ENCODE data around the gene CYP21A2. TPM values are rescaled to one million over a fixed set of nuclear protein-coding genes. Genes with fewer than 3 reads are reported as not detected.

Gene CYP21A2
- total and polyA plus RNA-seq, 10 of the 15 experiments (the other 5 are each of a cell fraction or from before 2014, with no cell fraction given), result 0.04 to 0.92 (median 0.23) TPM; not detected in 7

DNA sequence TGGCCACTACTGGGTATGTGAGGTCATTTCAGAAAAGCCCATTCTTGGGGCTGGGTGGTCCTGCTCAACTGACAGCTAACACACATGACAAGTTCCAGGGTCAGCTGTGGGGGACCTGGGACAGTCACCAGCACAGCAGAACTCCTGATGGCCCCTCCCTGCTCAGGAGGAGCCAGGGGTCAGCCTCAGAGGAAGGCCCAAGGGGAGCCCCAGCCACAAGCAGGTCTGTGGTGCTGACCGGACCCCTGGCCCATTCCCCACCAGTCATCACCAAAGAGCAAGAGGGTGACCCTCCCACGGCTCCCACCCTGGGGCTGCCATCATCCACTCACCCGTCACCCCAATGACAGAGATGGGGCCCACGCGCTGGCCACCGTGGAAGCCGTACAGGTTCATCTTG is 18.0 kb downstream of the CYP21A2 start (continued):
- TF ChIP-seq, protein P1, sequence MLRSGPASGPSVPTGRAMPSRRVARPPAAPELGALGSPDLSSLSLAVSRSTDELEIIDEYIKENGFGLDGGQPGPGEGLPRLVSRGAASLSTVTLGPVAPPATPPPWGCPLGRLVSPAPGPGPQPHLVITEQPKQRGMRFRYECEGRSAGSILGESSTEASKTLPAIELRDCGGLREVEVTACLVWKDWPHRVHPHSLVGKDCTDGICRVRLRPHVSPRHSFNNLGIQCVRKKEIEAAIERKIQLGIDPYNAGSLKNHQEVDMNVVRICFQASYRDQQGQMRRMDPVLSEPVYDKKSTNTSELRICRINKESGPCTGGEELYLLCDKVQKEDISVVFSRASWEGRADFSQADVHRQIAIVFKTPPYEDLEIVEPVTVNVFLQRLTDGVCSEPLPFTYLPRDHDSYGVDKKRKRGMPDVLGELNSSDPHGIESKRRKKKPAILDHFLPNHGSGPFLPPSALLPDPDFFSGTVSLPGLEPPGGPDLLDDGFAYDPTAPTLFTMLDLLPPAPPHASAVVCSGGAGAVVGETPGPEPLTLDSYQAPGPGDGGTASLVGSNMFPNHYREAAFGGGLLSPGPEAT (IDR thresholded peaks at IDR 0.05; ENCODE audit: low read depth), result no peak
- no peak for TF ChIP-seq ZBED1 (IDR thresholded peaks at IDR 0.05; ENCODE audit: borderline replicate concordance)
- no peak for TF ChIP-seq ZZZ3 (IDR thresholded peaks at IDR 0.05; ENCODE audit: control insufficient read depth, insufficient read length, low read depth)
- no peak for TF ChIP-seq RFX5 (IDR thresholded peaks at IDR 0.05; ENCODE audit: low read depth, low read length)

DNA sequence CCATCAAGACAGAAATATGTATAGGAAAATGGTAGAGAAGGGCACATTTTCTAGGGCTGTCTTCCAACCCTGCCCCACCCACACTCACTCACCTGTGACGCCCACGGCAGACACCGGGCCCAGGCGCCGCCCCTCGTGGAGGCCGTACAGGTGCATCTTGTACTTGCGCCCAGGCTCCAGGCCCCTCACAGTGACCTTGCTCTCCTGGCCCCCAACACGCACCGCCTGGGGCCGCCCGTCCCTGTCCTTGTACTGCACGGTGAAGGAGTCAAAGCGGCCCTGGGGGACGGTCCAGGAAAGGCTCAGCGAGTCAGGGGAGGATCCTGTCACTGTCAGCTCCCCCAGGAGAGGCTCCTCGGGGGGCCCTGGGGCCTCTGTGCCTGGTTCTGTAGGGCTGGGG is 19.8 kb downstream of the CYP21A2 start:
- ChIA-PET CTCF (no interaction called here), RAD21 (ENCODE audit: unreplicated experiment) (no interaction called here), SMC1A (ENCODE audit: uncharacterized antibody, unreplicated experiment) (no interaction called here), POLR2A (no interaction called here)
- in situ Hi-C loops (cut with MboI), result no loop called here
- FAIRE-seq (no peak), DNase-seq (ENCODE audit: low read depth, low spot score) (no peak), ATAC-seq (no peak)
- Histone ChIP-seq H3K4me1 (ENCODE audit: control insufficient read depth, insufficient read depth, low read length) (no peaks in the 10 kb centered on the region), H3K9me3 (replicated peaks; ENCODE audit: control insufficient read depth, insufficient read depth, low read length) (no peaks in the 10 kb centered on the region), H3K36me3 (ENCODE audit: control insufficient read depth in 2 of 2, insufficient read depth in 2 of 2, low read length in 1 of 2) (no peaks in the 10 kb centered on the region), H3K79me2 (ENCODE audit: control insufficient read depth, insufficient read depth, low read length) (no peaks in the 10 kb centered on the region), H3K27me3 (replicated peaks in 1 of 2; ENCODE audit: control insufficient read depth in 2 of 2, insufficient read depth in 2 of 2, low read length in 1 of 2) (peaks cover 0 to 2% of the 10 kb centered on the region in 2 experiments; a peak in 2 of 4 replicates), H3K9ac (ENCODE audit: control insufficient read depth, insufficient read depth, low read length) (no peak overlapping the region), H4K20me1 (ENCODE audit: control insufficient read depth, insufficient read depth) (no peaks in the 10 kb centered on the region), H3K27ac (ENCODE audit: control insufficient read depth, insufficient read depth) (no peak overlapping the region), H3K4me2 (ENCODE audit: control insufficient read depth, insufficient read depth) (no peak overlapping the region), H3K4me3 (no peak overlapping the region), H2AFZ (ENCODE audit: control insufficient read depth, low read depth, low read length) (no peak overlapping the region)
- no peak for TF ChIP-seq BRCA1 (IDR thresholded peaks at IDR 0.05; ENCODE audit: low read depth, low read length)
- TF ChIP-seq, protein P2, sequence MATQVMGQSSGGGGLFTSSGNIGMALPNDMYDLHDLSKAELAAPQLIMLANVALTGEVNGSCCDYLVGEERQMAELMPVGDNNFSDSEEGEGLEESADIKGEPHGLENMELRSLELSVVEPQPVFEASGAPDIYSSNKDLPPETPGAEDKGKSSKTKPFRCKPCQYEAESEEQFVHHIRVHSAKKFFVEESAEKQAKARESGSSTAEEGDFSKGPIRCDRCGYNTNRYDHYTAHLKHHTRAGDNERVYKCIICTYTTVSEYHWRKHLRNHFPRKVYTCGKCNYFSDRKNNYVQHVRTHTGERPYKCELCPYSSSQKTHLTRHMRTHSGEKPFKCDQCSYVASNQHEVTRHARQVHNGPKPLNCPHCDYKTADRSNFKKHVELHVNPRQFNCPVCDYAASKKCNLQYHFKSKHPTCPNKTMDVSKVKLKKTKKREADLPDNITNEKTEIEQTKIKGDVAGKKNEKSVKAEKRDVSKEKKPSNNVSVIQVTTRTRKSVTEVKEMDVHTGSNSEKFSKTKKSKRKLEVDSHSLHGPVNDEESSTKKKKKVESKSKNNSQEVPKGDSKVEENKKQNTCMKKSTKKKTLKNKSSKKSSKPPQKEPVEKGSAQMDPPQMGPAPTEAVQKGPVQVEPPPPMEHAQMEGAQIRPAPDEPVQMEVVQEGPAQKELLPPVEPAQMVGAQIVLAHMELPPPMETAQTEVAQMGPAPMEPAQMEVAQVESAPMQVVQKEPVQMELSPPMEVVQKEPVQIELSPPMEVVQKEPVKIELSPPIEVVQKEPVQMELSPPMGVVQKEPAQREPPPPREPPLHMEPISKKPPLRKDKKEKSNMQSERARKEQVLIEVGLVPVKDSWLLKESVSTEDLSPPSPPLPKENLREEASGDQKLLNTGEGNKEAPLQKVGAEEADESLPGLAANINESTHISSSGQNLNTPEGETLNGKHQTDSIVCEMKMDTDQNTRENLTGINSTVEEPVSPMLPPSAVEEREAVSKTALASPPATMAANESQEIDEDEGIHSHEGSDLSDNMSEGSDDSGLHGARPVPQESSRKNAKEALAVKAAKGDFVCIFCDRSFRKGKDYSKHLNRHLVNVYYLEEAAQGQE (IDR thresholded peaks at IDR 0.05; ENCODE audit: low read depth, low read length), result no peak
- TF ChIP-seq CHD1 (IDR thresholded peaks at IDR 0.05; ENCODE audit: low read depth, low read length), result no peak
- no peak for TF ChIP-seq NFYB (IDR thresholded peaks at IDR 0.05; ENCODE audit: insufficient read depth, low read depth, low read length)
- no peak for TF ChIP-seq EZH2 (IDR thresholded peaks at IDR 0.05; ENCODE audit: borderline replicate concordance, control insufficient read depth, low read depth, low read length)
- TF ChIP-seq, protein P3, sequence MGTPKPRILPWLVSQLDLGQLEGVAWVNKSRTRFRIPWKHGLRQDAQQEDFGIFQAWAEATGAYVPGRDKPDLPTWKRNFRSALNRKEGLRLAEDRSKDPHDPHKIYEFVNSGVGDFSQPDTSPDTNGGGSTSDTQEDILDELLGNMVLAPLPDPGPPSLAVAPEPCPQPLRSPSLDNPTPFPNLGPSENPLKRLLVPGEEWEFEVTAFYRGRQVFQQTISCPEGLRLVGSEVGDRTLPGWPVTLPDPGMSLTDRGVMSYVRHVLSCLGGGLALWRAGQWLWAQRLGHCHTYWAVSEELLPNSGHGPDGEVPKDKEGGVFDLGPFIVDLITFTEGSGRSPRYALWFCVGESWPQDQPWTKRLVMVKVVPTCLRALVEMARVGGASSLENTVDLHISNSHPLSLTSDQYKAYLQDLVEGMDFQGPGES (IDR thresholded peaks at IDR 0.05), result no peak
- TF ChIP-seq, protein P4, sequence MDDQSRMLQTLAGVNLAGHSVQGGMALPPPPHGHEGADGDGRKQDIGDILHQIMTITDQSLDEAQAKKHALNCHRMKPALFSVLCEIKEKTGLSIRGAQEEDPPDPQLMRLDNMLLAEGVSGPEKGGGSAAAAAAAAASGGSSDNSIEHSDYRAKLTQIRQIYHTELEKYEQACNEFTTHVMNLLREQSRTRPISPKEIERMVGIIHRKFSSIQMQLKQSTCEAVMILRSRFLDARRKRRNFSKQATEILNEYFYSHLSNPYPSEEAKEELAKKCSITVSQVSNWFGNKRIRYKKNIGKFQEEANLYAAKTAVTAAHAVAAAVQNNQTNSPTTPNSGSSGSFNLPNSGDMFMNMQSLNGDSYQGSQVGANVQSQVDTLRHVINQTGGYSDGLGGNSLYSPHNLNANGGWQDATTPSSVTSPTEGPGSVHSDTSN (IDR thresholded peaks at IDR 0.05; ENCODE audit: insufficient replicate concordance, low read depth, low read length), result no peak
- 43% methylated on average over 17 of the region's 17 CpGs for WGBS (ENCODE audit: insufficient coverage, insufficient replicate concordance, low lambda C conversion rate, missing lambda C conversion rate)
- no TSS peak for BruUV-seq (replicated peaks)
- intact Hi-C loops (cut with micrococcal nuclease; ENCODE audit: unreplicated experiment), result no loop called here
